GM12801 (cell line): ENCODE data around the gene CCDC191.

Experiments
- TF ChIP-seq, protein P1 (sequence below): IDR thresholded peaks from one replicate; pipeline ENCODE4 v1.5.1; 2011; ENCODE audit warnings: control low read depth; ENCODE audit not compliant: insufficient read length; ENCODE audit errors: extremely low read depth

Gene CCDC191

DNA sequence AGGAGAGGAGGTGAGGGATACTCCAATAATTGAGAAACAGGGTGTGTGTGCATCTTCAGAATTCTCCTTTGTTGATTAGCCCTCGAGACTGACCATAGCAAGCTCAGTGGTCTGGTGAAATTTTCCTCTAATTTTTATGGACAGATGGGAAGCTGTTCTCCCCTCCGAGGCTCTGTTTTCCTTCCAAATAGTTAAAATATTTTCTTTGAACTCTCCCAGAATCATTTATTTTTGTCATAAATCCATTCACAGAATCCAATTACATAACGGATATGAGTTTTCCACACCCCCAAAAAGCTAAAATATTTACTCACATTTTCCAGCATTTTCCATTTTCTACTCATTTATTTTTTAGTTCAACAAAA lies 36.7 kb upstream of the CCDC191 start:
- TF ChIP-seq, protein P1, sequence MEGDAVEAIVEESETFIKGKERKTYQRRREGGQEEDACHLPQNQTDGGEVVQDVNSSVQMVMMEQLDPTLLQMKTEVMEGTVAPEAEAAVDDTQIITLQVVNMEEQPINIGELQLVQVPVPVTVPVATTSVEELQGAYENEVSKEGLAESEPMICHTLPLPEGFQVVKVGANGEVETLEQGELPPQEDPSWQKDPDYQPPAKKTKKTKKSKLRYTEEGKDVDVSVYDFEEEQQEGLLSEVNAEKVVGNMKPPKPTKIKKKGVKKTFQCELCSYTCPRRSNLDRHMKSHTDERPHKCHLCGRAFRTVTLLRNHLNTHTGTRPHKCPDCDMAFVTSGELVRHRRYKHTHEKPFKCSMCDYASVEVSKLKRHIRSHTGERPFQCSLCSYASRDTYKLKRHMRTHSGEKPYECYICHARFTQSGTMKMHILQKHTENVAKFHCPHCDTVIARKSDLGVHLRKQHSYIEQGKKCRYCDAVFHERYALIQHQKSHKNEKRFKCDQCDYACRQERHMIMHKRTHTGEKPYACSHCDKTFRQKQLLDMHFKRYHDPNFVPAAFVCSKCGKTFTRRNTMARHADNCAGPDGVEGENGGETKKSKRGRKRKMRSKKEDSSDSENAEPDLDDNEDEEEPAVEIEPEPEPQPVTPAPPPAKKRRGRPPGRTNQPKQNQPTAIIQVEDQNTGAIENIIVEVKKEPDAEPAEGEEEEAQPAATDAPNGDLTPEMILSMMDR: no peak

DNA sequence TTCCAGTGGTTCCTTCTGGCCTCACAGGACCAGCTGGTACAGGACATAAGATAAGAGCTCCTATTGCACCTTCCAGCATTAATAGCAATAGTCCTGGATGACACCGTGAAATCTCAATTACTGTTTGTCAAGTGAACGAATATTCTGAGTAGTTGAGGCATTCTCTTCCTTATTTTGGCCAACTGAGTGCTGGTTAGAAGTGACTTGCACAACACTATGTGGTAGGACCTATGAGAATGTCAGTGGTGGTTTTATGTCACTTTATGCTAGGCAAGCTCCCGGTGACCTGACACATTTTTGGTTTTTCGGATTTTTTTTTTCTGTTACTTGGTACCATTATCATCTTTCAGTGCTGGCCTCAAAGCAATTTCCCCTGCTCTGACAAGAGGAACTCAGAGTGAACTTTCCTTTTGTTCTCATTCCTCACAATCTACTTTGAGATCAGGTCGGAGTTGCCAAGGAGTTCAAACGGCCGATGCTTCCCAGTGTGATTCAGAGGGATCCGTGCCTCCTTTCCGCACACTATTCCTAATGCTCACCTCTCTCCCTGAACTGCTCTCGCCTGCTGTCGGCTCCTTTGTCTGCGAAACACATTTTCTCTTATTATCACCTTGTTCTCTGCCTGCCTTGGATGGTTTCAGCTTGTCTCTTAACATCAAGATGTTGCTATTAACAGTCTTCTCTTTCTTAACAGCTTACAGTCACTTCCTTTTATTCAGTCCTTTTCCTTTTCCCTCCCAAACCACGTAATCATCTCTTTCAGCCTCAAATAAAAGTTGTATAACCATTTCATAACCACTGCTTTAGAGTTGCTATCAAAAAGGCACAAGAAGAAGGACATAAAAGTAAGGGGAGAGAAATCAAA lies 36.1 kb upstream of the CCDC191 start:
- TF ChIP-seq, protein P1: no peak

DNA sequence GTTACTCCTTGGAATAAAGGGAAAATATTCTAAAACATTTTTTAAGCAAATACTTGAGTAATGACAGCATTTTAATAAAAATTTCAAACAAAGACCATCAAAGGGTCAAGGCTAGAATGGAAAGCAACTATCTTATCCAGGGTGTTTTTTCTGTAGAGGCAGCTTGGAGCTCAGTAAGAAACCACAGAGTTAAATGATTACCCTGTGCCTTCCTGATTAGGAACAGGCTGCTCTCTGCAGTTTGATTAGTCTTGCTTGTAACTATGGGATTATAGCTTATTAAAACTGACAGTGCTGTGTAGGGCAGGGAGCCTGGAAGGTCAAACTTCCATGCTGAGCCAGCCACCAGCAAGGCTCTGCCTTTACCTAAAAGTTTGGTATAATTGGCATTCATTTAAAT lies 33.3 kb upstream of the CCDC191 start:
- TF ChIP-seq, protein P1: no peak

DNA sequence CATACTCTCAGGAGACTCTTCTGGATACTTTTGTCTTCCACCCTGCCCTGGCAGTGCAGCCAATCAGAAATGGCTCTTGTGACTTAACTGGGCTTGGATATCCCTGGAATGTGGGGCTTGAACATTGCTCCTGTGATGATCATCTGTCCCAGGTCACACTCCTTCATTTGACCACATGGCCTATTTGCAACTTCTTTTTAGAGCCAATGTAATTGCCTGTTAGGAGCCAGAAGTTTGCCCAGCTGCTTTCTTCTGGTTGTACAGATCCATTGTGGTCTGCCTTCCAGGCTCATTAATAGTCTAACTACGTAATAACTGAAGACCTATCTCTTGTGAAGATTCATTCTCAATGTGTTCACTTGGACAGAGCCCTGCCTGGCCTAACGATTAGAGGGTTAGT lies 30.0 kb upstream of the CCDC191 start:
- TF ChIP-seq, protein P1: no peak

DNA sequence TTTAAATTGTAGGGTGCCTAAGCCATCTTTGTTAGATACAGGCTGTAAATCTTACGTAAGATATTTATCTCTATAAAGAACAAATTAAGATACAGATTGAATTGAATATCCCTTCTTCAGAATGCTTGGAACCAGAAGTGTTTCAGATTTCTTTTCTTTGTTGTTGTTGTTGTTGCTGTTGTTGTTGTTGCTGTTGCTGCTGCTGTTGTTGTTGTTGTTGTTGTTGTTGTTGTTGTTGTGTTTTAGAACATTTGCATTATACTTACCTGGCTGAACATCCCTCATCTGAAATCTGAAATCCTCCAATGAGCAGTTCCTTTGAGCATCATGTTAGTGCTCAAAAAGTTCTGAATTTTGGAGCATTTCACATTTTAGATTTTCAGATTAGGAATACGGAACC lies 26.8 kb upstream of the CCDC191 start:
- TF ChIP-seq, protein P1: no peak

DNA sequence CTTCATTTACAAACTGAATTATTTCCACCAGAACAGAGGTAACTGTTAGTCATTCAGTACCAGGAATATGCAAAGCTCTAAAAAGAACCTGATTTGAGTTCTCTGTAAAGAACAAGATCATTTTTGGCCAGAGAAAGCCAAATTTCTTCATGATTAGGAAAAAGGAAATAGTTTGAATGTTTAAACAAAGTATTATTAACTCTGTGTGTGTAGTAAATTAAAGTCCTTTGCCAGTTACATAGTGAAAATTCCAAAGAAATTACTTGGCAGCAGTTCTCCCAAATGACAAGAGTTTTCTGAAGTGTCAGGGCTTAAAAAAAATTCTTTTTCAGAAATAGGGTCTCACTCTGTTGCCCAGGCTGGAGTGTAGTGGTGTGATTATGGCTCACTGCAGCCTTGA lies 24.7 kb upstream of the CCDC191 start:
- TF ChIP-seq, protein P1: no peak

DNA sequence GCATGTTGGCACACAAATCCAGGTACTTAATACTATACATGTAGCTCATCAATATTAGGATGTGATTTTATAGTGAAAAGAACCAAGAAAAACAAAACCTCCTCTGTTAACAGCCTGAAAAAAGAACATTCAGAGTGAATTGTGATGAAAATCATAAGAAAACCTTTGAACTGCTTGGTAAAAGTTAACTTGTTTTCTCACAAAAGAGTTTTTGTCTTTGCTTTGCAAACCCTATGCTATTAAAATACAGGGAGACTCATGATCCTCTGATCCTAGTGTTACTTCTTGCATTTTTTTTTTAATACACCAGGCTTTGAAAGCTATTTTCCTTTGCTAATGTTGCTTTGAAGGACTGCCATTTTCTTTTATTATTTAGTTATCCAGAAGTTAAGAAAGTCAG lies 23.9 kb upstream of the CCDC191 start:
- TF ChIP-seq, protein P1: no peak
